Adrenal gland (tissue), 5 donors: Measurements from ENCODE around the gene SEMA6A.

Experiments used
- POLR2A ChIP-seq, 2 donors: fragments of 450-650 bp; IDR thresholded peaks; one replicate each; pipeline ENCODE4 v1.6.1; 2017; ENCODE audit warnings: antibody characterized with exemption in 2 of 2, mild to moderate bottlenecking in 2 of 2, moderate library complexity in 1 of 2
- TF ChIP-seq, protein P1 (sequence below), 6 experiments: fragments of 450-650 bp in 4 of 6; fragments of 200-600 bp in 2 of 6; sonication (generic) in 1 of 6; IDR thresholded peaks; 1 replicate in 5 of 6; 2 replicates in 1 of 6; pipeline versions ENCODE4 v1.5.1 to v1.8.0; 2016 to 2021; ENCODE audit warnings: antibody characterized with exemption in 6 of 6, mild to moderate bottlenecking in 2 of 6, moderate library complexity in 1 of 6
- donor health status: DM: no; HTN: no; CAD: no.

DNA sequence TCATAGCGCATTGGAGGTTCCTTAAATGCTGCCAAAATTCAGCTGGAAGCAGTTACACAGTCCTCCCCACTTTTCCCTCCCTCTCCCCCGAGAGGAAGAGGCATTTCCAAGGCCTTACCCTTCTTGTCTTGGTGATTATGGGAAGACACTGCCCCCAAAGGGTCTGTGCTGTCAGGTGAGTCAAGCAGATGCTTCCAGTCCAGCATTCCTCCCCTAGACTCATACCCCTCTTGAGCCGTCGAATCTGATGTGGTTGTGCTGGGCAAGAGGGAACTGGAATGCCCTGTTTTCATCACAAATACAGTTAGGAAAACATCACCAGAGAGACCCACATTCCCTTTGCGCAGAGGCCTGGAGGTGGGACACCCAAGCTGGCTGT lies 107.2 kb downstream of the SEMA6A start:
- TF ChIP-seq, protein P1, sequence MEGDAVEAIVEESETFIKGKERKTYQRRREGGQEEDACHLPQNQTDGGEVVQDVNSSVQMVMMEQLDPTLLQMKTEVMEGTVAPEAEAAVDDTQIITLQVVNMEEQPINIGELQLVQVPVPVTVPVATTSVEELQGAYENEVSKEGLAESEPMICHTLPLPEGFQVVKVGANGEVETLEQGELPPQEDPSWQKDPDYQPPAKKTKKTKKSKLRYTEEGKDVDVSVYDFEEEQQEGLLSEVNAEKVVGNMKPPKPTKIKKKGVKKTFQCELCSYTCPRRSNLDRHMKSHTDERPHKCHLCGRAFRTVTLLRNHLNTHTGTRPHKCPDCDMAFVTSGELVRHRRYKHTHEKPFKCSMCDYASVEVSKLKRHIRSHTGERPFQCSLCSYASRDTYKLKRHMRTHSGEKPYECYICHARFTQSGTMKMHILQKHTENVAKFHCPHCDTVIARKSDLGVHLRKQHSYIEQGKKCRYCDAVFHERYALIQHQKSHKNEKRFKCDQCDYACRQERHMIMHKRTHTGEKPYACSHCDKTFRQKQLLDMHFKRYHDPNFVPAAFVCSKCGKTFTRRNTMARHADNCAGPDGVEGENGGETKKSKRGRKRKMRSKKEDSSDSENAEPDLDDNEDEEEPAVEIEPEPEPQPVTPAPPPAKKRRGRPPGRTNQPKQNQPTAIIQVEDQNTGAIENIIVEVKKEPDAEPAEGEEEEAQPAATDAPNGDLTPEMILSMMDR (IDR thresholded peaks at IDR 0.05) = no peak
- no peak for TF ChIP-seq POLR2A (IDR thresholded peaks at IDR 0.05)
